ENCODE results near the gene CBX8. TPM values are rescaled to one million over a fixed set of nuclear protein-coding genes. Genes with fewer than 3 reads are reported as not detected.

CBX8 gene
- total RNA-seq, 2 donors from 2014 or later = 4.0 to 6.5 TPM

- ATAC-seq (peak; percentile 61), DNase-seq (peak; percentile 90 to 93)
- intact Hi-C loops (cut with DNase I, micrococcal nuclease) = loop anchor here in 1 of 2 donors (5.0 kb wide), 1 partner anchor 35 kb away; no protein-coding TSS in a partner anchor
Measured at GRCh38 chr17:79836972-79837887, 40.4 kb upstream of the CBX8 start.

- intact Hi-C loops (cut with DNase I, micrococcal nuclease) = loop anchor here in 1 of 2 donors (5.0 kb wide), 1 partner anchor 34 kb away; no protein-coding TSS in a partner anchor
- no peak for ATAC-seq
- DNase-seq = peak in 1 of 2 donors; percentile 57
Measured at GRCh38 chr17:79836510-79836971, 39.7 kb upstream of the CBX8 start.

- DNase-seq = peak; percentile 91 to 94
- peak; percentile 50 for ATAC-seq
Measured at GRCh38 chr17:79835953-79836509, 39.2 kb upstream of the CBX8 start.

GRCh38 chr17:79835470-79835899 lies 38.6 kb upstream of the CBX8 start:
- DNase-seq = peak in 1 of 2 donors; percentile 29
- intact Hi-C loops (cut with DNase I, micrococcal nuclease) = loop anchor here in 1 of 2 donors (5.0 kb wide), 1 partner anchor 33 kb away; no protein-coding TSS in a partner anchor
- no peak for ATAC-seq

More at GRCh38 chr17:79835953-79836509, 39.2 kb upstream of the CBX8 start:
- intact Hi-C loops (cut with DNase I, micrococcal nuclease) = loop anchor here in 1 of 2 donors (5.0 kb wide), 1 partner anchor 34 kb away; no protein-coding TSS in a partner anchor

- DNase-seq (peak; percentile 37 to 39), ATAC-seq (no peak)
- intact Hi-C loops (cut with DNase I, micrococcal nuclease) = loop anchor here in 1 of 2 donors (5.0 kb wide), 1 partner anchor 33 kb away; no protein-coding TSS in a partner anchor
Measured at GRCh38 chr17:79834565-79835469, 37.9 kb upstream of the CBX8 start.

GRCh38 chr17:79833744-79834564 lies 37.1 kb upstream of the CBX8 start:
- ATAC-seq = no peak
- intact Hi-C loops (cut with DNase I, micrococcal nuclease) = no loop called here

GRCh38 chr17:79833110-79833450 lies 36.2 kb upstream of the CBX8 start:
- intact Hi-C loops (cut with DNase I, micrococcal nuclease) = no loop called here
- DNase-seq (no peak), ATAC-seq (no peak)

More at GRCh38 chr17:79833744-79834564, 37.1 kb upstream of the CBX8 start:
- peak; percentile 21 to 33 for DNase-seq

GRCh38 chr17:79832218-79833109 lies 35.6 kb upstream of the CBX8 start:
- DNase-seq = peak; percentile 52 to 62

GRCh38 chr17:79831265-79832217 lies 34.7 kb upstream of the CBX8 start:
- ATAC-seq = no peak
- intact Hi-C loops (cut with DNase I, micrococcal nuclease) = no loop called here
- peak; percentile 65 to 66 for DNase-seq

More at GRCh38 chr17:79832218-79833109, 35.6 kb upstream of the CBX8 start:
- intact Hi-C loops (cut with DNase I, micrococcal nuclease) = no loop called here
- ATAC-seq = peak; percentile 25

GRCh38 chr17:79830763-79831264 lies 33.9 kb upstream of the CBX8 start:
- DNase-seq (peak in 1 of 2 donors; percentile 26), ATAC-seq (no peak)
- intact Hi-C loops (cut with DNase I, micrococcal nuclease) = no loop called here

- no peak for DNase-seq
- ATAC-seq = no peak
- intact Hi-C loops (cut with DNase I, micrococcal nuclease) = no loop called here
Measured at GRCh38 chr17:79830303-79830702, 33.4 kb upstream of the CBX8 start.

GRCh38 chr17:79829457-79829856 lies 32.6 kb upstream of the CBX8 start:
- DNase-seq (no peak), ATAC-seq (no peak)
- intact Hi-C loops (cut with DNase I, micrococcal nuclease) = no loop called here

GRCh38 chr17:79829004-79829403 lies 32.1 kb upstream of the CBX8 start:
- no peak for DNase-seq
- peak; percentile 53 for ATAC-seq
- intact Hi-C loops (cut with DNase I, micrococcal nuclease) = no loop called here

GRCh38 chr17:79826841-79827578 lies 30.1 kb upstream of the CBX8 start:
- DNase-seq (no peak), ATAC-seq (no peak)
- intact Hi-C loops (cut with DNase I, micrococcal nuclease) = no loop called here

GRCh38 chr17:79826204-79826680 lies 29.4 kb upstream of the CBX8 start:
- no peak for DNase-seq
- ATAC-seq = no peak
- intact Hi-C loops (cut with DNase I, micrococcal nuclease) = no loop called here
